ENCODE results near the gene B3GLCT.

GRCh38 chr13:31168736-31169135 lies 31.0 kb upstream of the B3GLCT start:
- TF ChIP-seq CTCF (IDR thresholded peaks at IDR 0.05; ENCODE audit: low read depth, low read length, missing input control) (no peak), RXRA (IDR thresholded peaks at IDR 0.05) (no peak), REST (IDR thresholded peaks at IDR 0.05) (no peak), SP1 (IDR thresholded peaks at IDR 0.05) (no peak), JUND (IDR thresholded peaks at IDR 0.05) (no peak), NR2F2 (IDR thresholded peaks at IDR 0.05) (no peak), HNF4A (conservative IDR thresholded peaks at IDR 0.05) (no peak), YY1 (IDR thresholded peaks at IDR 0.05) (no peak)
- TF ChIP-seq, protein P1, sequence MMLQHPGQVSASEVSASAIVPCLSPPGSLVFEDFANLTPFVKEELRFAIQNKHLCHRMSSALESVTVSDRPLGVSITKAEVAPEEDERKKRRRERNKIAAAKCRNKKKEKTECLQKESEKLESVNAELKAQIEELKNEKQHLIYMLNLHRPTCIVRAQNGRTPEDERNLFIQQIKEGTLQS (IDR thresholded peaks at IDR 0.05), result no peak
- TF ChIP-seq, protein P2, sequence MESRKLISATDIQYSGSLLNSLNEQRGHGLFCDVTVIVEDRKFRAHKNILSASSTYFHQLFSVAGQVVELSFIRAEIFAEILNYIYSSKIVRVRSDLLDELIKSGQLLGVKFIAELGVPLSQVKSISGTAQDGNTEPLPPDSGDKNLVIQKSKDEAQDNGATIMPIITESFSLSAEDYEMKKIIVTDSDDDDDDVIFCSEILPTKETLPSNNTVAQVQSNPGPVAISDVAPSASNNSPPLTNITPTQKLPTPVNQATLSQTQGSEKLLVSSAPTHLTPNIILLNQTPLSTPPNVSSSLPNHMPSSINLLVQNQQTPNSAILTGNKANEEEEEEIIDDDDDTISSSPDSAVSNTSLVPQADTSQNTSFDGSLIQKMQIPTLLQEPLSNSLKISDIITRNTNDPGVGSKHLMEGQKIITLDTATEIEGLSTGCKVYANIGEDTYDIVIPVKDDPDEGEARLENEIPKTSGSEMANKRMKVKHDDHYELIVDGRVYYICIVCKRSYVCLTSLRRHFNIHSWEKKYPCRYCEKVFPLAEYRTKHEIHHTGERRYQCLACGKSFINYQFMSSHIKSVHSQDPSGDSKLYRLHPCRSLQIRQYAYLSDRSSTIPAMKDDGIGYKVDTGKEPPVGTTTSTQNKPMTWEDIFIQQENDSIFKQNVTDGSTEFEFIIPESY (IDR thresholded peaks at IDR 0.05), result no peak

All from liver (tissue), 3 donors.